Fibroblast of the aortic adventitia (primary cell): ENCODE measurements around the gene P3R3URF. TPM values are rescaled to one million over a fixed set of nuclear protein-coding genes. Genes with fewer than 3 reads are reported as not detected.

Experiments used
- DNase-seq: peaks from one replicate; pipeline ENCODE4 v3.0.0-alpha.2; 2010; ENCODE audit warnings: low read depth
- H3K4me3 ChIP-seq: 2 replicates; pipeline ENCODE4 v1.5.1; 2011; ENCODE audit warnings: low read depth, mild to moderate bottlenecking, control low read depth, low read length, moderate library complexity
- total RNA-seq: library from RNA; depleted of rRNA; stranded (reverse); fragments of >200 nt; gene quantifications from 2 replicates; pipeline ENCODE4 v1.2.3, GENCODE V29; 2012; ENCODE audit warnings: low replicate concordance
- TF ChIP-seq, protein P1 (sequence below): IDR thresholded peaks from 2 replicates; pipeline ENCODE4 v1.5.1; 2011; ENCODE audit warnings: mild to moderate bottlenecking, low read length, control low read depth, inconsistent platforms; ENCODE audit not compliant: insufficient read depth

P3R3URF gene
- total RNA-seq, 1 donor, result not detected

DNA sequence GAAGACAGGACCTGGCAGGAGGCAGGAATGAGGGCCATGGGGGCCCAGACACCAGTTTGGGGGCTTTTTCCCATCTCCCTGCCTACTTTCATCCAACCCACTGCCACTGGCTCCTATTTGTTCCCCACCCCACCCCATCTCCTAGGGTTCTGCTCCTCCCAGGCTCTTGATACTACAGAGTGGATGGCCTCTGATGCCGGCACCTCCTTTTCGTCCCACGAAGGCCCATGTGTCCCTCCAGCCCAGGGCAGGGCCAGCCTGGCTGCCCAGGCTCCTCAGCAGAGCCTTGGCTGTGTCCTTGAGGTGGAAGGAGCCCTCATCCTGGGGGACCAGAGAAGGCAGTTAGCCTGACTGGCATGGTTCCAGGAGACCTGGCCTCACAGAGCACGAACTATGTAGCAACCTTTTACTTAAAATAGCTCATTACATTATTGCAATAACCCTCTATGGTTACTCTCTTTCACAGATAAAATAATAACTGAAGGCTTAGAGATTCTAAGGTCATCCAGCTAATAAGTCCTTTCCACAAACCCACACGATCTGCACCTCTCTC is 18.4 kb upstream of the P3R3URF start:
- H3K4me3 ChIP-seq, result no peak overlapping the region
- TF ChIP-seq, protein P1, sequence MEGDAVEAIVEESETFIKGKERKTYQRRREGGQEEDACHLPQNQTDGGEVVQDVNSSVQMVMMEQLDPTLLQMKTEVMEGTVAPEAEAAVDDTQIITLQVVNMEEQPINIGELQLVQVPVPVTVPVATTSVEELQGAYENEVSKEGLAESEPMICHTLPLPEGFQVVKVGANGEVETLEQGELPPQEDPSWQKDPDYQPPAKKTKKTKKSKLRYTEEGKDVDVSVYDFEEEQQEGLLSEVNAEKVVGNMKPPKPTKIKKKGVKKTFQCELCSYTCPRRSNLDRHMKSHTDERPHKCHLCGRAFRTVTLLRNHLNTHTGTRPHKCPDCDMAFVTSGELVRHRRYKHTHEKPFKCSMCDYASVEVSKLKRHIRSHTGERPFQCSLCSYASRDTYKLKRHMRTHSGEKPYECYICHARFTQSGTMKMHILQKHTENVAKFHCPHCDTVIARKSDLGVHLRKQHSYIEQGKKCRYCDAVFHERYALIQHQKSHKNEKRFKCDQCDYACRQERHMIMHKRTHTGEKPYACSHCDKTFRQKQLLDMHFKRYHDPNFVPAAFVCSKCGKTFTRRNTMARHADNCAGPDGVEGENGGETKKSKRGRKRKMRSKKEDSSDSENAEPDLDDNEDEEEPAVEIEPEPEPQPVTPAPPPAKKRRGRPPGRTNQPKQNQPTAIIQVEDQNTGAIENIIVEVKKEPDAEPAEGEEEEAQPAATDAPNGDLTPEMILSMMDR, result no peak
- DNase-seq, result no peak

DNA sequence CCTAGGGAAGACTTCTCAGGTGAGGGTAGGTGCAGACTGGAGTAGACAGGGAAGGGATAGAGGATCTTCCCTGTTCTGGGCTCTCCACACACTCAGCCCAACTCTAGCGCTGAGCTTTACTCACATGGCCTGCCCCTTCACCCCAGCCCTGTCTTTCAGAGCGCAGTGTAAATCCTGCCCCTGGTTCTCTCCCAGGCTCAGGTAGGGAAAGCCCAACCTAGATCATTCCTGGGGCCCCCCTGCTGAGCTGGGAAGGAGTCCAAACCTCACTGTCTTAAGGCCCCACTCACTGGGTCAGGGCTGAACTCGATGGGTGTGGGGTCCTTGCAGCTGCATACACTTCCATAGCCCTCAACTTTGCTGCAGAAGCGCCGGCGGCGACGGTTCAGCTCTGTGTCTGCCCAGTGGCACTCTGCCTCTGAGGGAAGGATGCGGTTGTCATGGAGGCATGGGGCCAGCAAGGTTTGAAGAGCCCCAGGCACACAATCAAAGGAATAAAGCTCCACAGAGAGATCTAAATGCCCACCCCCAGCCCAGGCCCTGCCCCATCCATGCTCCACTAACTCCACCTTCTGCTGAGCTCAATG is 17.8 kb upstream of the P3R3URF start:
- TF ChIP-seq, protein P1, result no peak
- no peak for DNase-seq
- H3K4me3 ChIP-seq, result no peak overlapping the region

DNA sequence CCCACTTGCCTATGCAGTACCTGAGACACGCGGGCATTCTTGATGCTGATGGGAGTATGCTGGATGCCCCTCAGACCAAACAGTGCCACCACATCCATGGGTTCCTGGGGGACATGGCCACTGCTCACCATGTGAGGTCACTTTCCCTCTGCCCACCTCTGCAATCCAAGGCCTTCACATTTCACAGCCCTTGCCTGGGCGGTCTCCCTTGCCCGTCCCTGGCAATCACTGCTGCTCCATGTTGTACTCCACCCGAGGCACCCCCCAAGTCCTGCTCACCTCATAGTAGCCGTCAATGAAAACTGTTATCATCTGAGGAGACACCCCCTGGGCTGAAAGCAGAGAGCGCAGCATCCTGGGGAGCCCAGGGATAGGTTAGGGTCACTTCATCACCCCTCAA is 17.0 kb upstream of the P3R3URF start:
- H3K4me3 ChIP-seq, result no peak overlapping the region
- TF ChIP-seq, protein P1, result no peak
- no peak for DNase-seq

DNA sequence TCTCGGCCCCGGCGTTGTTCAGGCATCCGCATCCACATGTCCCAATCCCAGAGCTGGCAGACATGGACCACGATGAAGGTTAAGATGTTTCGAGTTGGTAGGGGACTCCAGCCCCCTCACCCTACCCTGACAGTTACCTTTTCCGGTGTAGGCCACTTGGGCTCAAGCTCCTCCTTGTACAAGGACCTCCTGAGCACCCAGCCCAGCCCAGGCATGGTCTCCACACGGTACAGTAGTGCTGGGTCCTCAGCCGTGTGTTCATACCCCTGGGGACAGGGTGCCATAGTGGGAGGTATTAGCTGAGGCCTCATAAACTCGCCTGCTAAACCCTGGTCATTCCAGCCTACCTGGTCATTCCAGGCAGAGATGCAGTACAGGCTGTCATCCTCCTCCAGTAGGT is 15.9 kb upstream of the P3R3URF start:
- TF ChIP-seq, protein P1, result no peak
- DNase-seq, result no peak
- H3K4me3 ChIP-seq, result no peak overlapping the region

DNA sequence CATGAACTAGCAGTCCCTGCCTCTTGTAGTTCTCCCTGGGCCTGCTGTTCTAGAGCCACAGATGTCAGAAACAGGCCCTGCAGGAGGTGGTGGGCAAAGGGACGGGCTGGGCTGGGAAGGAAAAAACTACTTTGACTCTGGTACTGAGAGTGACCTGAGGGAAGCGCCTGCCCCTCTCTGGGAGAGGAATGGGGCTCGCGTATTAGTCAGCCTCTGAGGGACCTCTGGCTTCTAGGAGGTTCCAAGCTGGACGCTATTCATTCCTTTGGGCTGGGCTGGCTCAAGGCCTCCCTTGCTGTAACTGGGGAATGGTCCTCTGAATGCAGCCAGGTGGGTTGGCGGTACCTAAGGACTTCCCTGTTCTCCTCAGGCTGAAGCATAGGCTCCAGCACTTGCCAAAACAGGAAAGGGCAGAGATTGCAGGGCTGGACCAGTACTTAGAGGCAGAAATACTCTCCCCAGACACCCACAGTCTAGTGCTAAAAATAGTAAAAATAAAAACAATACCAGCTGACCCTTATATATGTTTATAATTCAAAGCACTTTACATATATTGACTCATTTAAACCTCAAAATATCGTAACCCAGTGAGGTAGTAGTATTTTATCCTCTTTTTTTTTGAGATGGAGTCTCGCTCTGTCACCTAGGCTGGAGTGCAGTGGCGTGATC is 14.9 kb upstream of the P3R3URF start:
- TF ChIP-seq, protein P1, result no peak
- no peak overlapping the region for H3K4me3 ChIP-seq
- DNase-seq, result no peak

DNA sequence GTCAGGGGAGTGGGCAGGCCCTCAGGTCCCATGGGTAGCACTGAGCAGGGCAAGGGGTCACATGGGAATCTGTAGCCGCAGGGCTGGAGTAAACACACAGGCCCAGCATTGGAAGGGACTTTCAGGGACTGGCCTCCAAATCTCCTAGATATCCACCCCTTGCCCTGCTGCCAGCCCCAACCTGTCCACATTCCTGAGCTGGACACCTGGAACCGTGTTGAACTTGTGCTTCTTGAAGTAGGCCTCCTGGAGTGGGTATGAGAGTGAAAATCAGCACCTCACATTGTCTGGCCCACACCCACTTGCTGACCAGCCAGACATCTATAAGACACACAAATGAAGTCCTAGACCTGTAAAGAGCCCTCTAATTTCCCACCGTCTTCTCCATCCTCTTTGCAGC is 14.3 kb upstream of the P3R3URF start:
- TF ChIP-seq, protein P1, result no peak
- no peak overlapping the region for H3K4me3 ChIP-seq
- no peak for DNase-seq
